Neural crest cell (in vitro differentiated cells): ENCODE measurements around the gene CDY1. TPM values are rescaled to one million over a fixed set of nuclear protein-coding genes. Genes with fewer than 3 reads are reported as not detected.
"Not testable (repeated sequence)": the region's sequence is repeated elsewhere in the genome, so short reads cannot be mapped to it uniquely, and the experiment has no call there.

Source experiments
- DNase-seq: peaks from one replicate; pipeline ENCODE4 v3.0.0; 2021; ENCODE audit warnings: low read depth, mixed read lengths, low spot score
- H3K27ac Mint-ChIP-seq: one replicate; pipeline ENCODE4 v1.8.0; 2021; ENCODE audit warnings: mild to moderate bottlenecking, mixed read lengths; ENCODE audit not compliant: unreplicated experiment
- H3K27me3 Mint-ChIP-seq: 2 replicates; pipeline ENCODE4 v1.8.0; 2021; ENCODE audit warnings: low read depth, mild to moderate bottlenecking, mixed read lengths
- H3K36me3 Mint-ChIP-seq: 2 replicates; pipeline ENCODE4 v1.8.0; 2021; ENCODE audit warnings: low read depth, mild to moderate bottlenecking, mixed read lengths
- H3K4me1 Mint-ChIP-seq: 2 replicates; pipeline ENCODE4 v1.8.0; 2021; ENCODE audit warnings: mixed read lengths
- H3K4me3 Mint-ChIP-seq: one replicate; pipeline ENCODE4 v1.8.0; 2021; ENCODE audit warnings: mild to moderate bottlenecking, mixed read lengths
- H3K9me3 Mint-ChIP-seq: 2 replicates; pipeline ENCODE4 v1.8.0; 2021; ENCODE audit warnings: mixed read lengths
- long read RNA-seq: library from polyadenylated mRNA; unstranded; transcript quantifications from one replicate; pipeline ENCODE4 v2.0.0, GENCODE V29; 2020
- total RNA-seq: library from RNA; stranded (reverse); gene quantifications from 2 replicates; pipeline ENCODE4 v1.2.1, GENCODE V29; 2021

The CDY1 gene
- total RNA-seq: not detected in 2 replicates
- long read RNA-seq: 0 reads

GRCh38 chrY:25621817-25622216 is at the start of gene CDY1:
Gene CDY1 (plus strand): TSS chrY:25622117. CDS start chrY:25622443, 326 bp downstream.
- H3K4me3 Mint-ChIP-seq, H3K27me3 Mint-ChIP-seq, DNase-seq, H3K27ac Mint-ChIP-seq, H3K4me1 Mint-ChIP-seq, H3K36me3 Mint-ChIP-seq, H3K9me3 Mint-ChIP-seq: not testable (repeated sequence)

GRCh38 chrY:25593336-25593735 is 28.6 kb upstream of the CDY1 start:
- H3K4me3 Mint-ChIP-seq, H3K36me3 Mint-ChIP-seq, H3K4me1 Mint-ChIP-seq: not testable (repeated sequence)

GRCh38 chrY:25620209-25620608 is 1.7 kb upstream of the CDY1 start:
- not testable (repeated sequence) for H3K4me1 Mint-ChIP-seq, DNase-seq, H3K9me3 Mint-ChIP-seq, H3K27ac Mint-ChIP-seq, H3K4me3 Mint-ChIP-seq, H3K27me3 Mint-ChIP-seq, H3K36me3 Mint-ChIP-seq

More at GRCh38 chrY:25593336-25593735, 28.6 kb upstream of the CDY1 start:
- not testable (repeated sequence) for DNase-seq, H3K27me3 Mint-ChIP-seq, H3K9me3 Mint-ChIP-seq, H3K27ac Mint-ChIP-seq

GRCh38 chrY:25626524-25626923 is 4.6 kb downstream of the CDY1 start:
- DNase-seq, H3K4me1 Mint-ChIP-seq, H3K9me3 Mint-ChIP-seq, H3K27ac Mint-ChIP-seq, H3K4me3 Mint-ChIP-seq, H3K36me3 Mint-ChIP-seq, H3K27me3 Mint-ChIP-seq: not testable (repeated sequence)

- H3K27me3 Mint-ChIP-seq, H3K9me3 Mint-ChIP-seq, H3K27ac Mint-ChIP-seq, H3K4me3 Mint-ChIP-seq, H3K36me3 Mint-ChIP-seq, H3K4me1 Mint-ChIP-seq, DNase-seq: not testable (repeated sequence)
These were observed 8.6 kb downstream of the CDY1 start for GRCh38 chrY:25630383-25631112.

- not testable (repeated sequence) for H3K36me3 Mint-ChIP-seq, H3K27me3 Mint-ChIP-seq, H3K27ac Mint-ChIP-seq, H3K4me1 Mint-ChIP-seq, DNase-seq, H3K4me3 Mint-ChIP-seq, H3K9me3 Mint-ChIP-seq
These were observed 17.9 kb downstream of the CDY1 start for GRCh38 chrY:25639852-25640251.

- not testable (repeated sequence) for H3K27ac Mint-ChIP-seq, H3K9me3 Mint-ChIP-seq, DNase-seq, H3K27me3 Mint-ChIP-seq, H3K36me3 Mint-ChIP-seq, H3K4me1 Mint-ChIP-seq, H3K4me3 Mint-ChIP-seq
These were observed 21.4 kb downstream of the CDY1 start for GRCh38 chrY:25643024-25643915.
